Right kidney (tissue), 1 donor: Measurements from ENCODE around the gene CREB3L1.
"Not testable (repeated sequence)": the region's sequence is repeated elsewhere in the genome, so short reads cannot be mapped to it uniquely, and the experiment has no call there.

Experiments used
- DNase-seq: peaks from one replicate; pipeline ENCODE4 v3.0.0-alpha.2; 2016

CREB3L1 gene

DNA sequence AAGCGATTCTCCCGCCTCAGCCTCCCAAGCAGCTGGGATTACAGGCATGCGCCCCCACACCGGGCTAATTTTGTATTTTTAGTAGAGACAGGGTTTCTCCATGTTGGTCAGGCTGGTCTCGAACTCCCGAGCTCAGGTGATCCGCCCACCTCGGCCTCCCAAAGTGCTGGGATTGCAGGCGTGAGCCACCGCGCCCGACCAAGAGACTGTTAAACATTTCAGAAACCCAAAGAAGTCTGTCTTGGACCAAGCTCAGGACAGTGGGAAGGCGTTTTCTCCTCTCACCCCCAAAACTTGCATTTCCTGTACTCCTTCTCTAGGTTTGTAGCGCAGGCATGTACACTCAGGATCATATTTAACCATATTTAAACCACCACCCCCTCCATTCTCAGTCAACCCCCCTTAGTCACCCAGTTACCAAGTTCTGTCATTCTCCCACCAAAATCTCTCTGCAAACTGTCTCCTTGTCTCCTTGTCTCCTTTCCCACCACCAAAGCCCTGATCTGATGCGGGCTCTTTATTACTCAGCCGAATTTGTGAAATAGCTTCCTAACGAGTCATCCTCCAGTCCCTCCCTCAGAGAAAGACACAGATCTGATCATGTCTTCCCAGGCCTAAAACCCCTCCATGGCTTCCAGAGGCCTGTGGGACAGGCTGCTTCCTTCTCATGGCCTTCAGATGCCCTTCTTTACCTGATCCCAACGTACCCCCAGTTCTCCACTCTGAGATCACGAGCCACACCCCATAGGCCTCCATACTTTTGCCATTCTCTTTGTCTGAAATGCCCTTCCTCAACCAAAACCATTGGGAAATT lies 29.0 kb upstream of the CREB3L1 start:
- no peak for DNase-seq

DNA sequence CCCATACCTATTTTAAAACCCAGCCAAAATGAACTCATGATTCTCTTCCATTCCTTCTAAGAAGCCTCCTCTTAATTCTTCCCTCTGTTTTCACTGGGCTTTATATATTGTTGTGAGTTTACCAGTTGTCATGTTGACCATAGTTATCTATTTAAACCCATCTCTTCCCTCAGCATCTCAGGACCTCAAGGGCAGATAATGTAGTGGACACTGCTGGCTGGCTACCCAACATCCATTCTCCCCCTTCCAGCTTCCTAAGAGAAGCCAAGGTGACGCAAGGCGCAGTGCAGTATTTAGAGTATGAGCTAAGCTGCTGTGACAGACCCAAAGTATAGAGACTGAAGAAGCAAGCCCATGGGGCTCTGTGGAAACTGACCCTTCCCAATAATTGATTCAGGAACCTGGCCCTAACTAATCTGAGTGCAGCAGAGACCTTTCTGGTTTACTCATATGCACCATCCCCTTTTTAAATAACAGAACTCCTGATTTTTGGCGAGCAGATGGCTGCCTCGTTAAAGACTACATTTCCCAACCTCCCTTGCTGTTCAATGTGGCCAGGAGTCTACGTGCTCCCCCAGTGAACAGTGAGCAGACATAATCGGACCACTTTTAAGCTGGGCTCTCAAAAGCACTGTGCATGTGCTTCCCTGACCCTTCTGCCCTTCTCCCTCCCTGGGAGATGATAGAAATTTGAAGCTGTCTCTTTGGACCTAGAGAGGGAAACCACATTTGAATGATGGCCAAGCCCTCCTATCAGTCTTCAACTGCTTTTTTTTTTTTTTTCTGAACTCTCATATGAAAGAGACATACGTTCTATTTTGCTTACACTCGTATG lies 28.1 kb upstream of the CREB3L1 start:
- no peak for DNase-seq

DNA sequence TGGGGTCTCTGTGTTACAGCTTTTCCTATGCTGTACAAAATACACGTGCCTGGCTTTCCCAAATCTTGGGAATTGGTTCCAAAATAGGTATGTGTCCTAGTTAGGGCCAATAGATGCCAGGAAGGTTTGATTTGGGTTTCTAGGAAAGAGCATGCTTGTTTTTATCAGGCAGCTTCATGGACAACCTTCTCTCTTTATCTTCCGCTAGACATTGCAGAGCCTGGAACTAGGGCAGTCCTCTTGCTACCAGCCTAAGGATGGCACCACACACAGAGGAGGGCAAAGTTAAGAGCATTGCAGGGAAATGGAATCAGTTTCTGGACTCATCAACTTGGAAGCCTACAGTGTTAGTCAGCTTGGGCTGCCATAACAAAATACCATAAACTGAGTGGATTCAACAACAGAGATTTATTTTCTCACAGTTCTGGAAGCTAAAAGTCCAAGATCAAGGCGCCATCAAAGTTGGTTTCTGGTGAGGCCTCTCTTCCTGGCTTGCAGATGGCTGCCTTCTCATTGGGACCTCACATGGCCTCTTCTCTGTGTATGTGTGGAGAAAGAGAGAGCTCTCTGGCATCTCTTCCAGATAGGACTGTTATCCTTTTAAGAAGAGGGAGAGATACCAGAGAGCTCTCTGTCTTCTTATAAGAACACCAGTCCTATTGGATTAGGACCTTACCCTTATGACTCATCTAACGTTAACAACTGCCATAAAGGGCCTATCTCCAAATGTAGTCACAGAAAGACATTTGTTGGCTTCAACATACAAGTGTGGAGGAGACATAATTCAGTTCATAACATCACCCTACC lies 27.3 kb upstream of the CREB3L1 start:
- DNase-seq: no peak

DNA sequence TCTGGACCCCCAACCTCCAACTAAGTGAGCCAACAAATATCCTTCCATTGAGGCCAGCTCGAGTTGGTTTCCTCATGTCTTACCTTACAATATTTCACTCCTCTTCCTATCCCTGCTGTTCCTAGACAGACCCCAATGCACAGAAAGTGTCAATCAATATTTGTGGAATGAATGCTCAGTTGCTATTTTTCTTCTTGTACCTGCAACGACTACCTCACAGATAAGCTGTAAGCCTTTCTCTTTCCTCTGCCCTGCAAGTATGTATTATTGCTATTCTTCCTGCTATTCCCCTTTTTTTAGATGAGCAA lies 26.8 kb upstream of the CREB3L1 start:
- no peak for DNase-seq

DNA sequence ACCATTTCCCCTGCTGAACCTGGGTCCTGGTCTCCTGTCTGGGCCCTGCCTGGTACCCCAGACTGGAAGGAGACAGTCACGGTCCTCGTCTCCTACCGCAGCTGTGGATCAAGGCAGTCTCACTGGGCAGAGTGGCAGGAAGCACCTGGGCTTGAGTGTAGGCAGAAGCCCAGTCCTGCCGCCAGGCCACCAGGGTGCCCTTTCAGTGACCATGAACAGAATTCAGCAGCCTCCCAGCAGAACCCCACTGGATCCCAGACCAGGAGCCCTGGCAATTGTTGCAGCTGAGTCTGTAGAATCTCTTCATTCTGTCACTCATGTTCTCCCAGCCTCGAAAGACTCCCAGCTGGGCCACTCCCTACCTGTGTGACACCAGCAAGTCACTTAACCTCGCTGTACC lies 25.5 kb upstream of the CREB3L1 start:
- DNase-seq: no peak

DNA sequence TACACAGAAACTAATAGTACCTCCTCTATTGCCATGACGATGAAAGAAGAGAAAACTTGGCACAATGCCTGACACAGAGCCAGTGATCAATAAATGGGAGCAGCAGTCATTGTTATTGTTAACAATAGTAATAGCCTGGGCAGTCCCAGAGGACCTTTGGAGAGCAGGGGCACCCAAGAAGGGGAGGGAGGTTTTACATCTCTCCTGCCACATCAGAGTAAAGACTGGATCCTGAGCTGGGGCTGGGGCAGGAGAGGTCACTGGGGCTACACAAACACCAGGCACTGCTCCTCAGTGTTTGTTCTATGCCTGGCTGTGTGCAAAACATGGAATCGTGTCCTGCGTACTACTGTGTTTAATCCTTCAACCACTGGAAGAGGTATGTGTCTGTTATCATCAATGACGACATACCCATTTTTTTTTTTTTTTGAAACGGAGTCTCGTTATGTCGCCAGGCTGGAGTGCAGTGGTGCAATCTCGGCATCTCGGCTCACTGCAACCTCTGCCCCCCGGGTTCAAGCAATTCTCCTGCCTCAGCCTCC lies 25.0 kb upstream of the CREB3L1 start:
- DNase-seq: no peak

DNA sequence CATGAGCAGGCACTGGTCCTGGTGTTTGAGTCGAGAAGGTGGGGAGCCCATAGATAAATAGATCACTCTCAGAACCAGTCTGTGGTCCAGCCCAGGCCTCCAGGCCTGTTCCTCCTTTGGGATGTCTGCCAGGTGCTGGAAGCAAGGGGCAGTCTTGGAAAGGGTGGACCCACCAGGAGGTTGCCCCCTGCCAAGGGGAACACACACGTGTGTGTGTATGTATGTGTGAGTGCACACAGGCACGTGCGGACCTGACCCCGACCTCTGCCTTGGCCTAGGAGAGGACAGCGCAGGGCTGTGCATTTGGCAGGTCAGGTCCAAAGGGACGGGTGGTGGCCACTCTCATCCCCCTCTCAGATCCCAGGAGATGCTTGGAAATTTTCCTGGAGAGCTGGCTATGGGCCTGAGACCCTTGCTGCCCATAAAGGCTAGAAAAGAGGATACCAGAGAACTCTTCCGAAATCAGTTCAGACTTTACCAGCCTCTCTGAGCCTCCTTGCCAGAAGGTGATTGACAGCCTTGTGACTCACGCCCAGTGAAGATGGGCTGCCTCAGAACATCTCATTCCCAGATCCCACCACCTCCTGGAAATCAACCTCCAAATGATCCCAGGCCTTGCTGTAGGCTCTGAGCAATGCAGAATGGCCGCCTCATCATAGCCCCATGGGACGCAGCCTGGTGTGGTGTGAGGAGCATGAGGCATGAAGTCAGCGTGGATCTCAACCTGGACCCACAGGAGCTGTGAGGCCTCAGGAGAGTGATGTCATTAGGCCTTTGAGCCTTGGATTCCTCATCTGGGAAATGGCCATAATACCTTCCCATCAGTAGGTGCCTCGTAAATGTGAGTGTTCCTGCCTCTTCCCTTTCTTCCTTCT lies 24.0 kb upstream of the CREB3L1 start:
- DNase-seq: no peak

DNA sequence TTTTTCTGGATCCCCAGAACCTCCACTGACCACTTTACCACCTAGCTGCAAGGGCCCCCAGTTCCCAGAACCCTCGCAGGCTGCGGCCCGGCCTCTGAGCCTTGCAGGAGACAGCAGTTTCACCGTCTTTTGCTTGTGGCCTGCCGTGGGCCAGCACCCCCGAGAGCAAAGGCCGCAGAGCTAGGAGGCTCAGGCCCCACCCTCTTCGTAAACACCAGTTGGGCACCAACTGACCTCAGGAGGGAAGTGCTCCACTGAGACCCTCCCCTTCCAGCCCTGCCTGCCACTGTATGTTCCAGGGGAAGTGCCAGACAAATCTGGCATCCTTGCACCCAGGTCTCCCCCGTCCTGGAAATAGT lies 23.4 kb upstream of the CREB3L1 start:
- no peak for DNase-seq

DNA sequence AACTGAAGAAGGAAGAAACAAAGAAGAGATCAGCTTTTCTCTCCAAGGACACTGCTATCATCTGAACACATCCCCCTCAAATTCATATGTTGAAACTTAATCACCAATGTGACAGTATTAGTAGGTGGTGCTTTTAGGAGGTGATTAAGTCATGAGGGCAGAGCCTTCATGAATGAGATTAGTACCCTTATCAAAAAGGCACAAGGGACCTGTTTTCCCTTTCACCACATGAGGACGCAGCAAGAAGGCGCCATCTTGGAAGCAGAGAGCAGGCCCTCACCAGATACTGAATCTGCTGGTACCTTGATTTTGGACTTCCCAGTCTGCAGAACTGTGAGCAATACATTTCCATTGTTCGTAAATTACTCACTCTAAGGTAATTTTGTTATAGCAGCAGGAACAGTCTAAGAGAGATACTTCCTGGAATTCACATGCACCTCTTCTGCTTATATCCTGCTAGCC lies 20.9 kb upstream of the CREB3L1 start:
- DNase-seq: no peak

DNA sequence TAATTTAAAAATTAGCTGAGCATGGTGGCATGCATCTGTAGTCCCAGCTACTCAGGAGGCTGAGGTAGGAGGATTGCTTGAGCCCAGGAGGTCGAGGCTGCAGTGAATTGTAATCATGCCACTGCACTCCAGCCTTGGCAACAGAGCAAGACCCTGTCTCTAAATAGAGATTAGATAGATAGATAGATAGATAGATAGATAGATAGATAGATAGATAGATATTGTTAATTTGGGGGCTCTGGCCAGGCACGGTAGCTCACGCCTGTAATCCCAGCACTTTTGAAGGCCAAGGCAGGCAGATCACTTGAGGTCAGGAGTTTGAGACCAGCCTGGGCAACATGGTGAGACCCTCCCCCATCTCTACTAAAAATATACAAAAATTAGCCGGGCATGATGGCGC lies 18.1 kb upstream of the CREB3L1 start:
- DNase-seq: not testable (repeated sequence)

DNA sequence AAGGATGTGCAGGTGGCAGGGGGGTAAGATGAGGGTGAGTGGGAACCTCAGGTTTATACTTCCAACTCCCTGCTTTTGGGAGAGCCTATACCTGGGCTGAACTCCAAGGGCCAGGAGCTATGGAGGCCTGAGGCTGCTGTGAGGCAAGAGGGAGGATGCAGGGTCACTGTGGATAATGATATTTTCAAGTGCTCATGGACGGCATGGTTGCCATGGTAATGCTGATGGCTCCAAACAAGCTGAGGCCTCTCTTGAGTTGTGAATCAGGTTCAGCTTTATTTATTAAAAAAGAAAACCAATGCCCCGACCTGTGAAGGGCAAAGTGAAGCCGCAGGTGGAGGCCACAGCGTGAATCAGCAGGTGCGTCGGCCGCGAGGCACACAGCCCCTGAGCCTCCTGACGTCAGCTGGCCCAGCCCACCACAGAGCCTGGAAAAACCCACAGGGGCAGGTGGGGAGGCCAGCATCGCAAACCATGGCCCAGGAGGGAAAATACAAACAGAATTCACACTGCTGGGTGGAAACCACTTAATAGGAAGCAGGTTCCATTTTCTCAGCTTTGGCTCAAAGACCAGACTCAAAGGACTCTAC lies 17.4 kb upstream of the CREB3L1 start:
- DNase-seq: no peak

DNA sequence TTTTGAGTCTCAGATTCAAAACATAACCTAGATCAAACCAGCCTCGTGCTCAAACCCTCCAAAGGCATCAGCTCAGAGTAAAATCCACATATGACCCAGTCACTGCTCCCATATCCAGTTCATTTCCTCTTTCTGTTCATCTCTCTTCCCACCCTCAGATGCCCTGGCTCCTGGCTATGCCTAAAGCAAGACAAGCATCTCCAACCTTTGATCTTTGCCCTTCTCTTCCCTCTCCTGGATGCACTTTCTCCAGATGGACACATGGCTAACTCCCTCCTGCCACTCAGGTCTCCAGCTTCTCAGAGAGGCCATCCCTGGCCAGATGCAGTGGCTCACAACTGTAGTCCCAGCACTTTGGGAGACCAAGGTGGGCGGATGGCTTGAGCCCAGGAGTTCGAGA lies 14.3 kb upstream of the CREB3L1 start:
- DNase-seq: no peak

DNA sequence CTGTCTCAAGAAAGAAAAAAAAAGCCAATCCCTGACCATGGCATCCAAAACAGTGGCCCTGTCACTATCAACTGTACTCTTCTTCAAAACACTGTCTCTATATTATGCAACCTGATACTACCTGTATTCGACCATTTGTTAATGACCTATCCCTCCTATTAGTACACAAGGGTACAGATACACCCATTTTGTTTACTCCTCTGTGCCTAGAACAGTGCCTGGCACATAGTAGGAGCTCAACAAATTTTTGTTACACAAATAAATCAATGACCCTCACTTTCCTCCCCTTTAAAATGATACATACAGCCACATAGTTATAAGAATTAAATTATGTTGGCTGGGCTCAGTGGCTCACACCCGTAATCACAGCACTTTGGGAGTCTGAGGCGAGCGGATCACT lies 13.4 kb upstream of the CREB3L1 start:
- DNase-seq: no peak

DNA sequence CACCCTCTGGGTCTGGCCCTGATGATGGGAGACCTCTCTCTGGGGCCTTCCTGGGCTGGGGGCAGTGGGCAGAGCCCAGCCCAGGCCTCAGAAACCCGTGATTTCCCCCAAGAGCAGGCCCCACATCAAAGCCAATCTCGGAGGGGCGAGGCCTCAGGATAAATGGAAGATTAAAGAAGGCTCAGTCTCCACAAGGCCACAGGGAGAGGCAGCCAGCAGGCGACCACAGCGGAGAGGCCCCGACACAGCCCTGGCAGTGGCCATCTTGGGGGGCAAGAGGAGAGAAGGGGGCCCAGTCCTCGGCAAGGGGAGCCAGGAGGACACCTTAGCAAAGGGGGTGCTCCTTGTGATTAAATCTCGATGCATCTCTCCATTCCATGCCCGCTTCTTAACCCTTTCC lies 12.5 kb upstream of the CREB3L1 start:
- no peak for DNase-seq

DNA sequence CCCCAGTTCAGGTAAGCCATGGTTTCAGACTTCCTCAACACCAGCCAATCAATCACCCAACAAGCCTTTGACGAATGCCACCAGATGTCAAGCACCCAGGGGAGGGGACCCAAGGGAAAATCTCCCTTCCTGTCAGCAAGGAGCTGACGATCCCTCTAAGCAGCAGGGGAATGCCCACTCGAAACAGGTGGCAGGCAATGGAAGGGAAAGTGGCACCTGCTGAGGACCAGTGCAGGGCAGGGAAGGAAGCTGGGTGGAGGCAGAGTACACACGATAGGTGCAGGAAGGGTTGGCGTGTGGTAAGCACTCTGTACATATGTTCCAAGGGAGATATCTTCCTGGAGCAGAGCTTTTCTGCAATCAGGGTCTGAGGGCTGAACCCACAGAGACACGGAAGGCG lies 11.7 kb upstream of the CREB3L1 start:
- DNase-seq: no peak

DNA sequence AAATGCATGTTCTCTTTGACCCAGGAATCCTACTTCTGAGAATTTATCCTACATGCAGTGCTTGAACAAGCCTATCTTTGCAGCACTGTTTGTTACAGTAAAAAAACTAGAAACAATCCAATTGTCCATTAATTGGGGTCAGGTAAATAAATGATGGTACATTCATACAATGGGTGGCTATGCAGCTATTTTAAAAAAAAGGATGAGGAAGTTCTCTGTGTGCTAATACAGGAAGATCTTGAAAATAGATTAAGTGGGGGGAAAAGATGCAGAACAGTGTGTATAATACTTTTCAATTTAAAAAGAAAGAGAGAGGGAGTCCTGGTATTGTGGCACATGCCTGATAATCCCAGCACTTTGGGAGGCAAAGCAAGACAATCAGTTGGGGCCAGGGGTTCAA lies 9.5 kb upstream of the CREB3L1 start:
- DNase-seq: no peak

DNA sequence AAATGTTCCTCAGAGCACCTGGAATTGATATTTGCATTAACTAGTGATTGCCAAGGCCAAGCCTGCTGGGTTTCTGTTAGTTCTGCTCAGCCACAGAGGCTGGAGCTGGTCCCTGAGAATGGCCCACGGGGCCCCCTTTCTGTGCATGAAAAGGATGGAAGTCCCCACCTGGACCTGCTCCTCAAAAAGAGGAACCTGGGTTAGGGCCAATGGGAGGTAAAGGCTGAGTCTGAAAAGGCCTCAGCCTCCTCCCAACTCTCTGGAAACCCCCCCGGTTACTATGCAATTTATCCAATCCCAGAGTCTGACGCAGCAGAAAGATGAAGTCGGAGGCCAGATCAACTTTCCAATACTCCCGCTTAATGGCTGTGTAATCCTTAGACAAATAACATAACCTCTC lies 6.8 kb upstream of the CREB3L1 start:
- no peak for DNase-seq

DNA sequence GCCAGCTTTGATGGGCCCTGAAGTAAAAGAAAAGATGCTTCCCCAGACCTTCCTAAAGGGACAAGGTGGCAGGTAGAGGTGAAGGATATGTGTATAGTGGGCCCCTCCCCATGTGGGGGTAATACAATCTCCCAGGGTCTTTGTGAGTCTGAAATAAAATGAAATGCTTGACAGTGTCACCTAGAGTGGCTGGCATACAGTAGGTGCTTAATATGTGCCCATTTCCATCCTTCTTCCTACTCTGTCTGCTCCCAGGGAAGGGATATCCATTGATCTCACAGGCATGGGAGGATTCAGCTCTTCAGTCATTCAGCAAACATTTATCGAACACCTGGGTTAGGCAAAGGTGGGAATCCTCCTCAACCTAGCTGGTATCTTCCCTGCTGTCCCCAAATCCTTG lies 6.1 kb upstream of the CREB3L1 start:
- no peak for DNase-seq

DNA sequence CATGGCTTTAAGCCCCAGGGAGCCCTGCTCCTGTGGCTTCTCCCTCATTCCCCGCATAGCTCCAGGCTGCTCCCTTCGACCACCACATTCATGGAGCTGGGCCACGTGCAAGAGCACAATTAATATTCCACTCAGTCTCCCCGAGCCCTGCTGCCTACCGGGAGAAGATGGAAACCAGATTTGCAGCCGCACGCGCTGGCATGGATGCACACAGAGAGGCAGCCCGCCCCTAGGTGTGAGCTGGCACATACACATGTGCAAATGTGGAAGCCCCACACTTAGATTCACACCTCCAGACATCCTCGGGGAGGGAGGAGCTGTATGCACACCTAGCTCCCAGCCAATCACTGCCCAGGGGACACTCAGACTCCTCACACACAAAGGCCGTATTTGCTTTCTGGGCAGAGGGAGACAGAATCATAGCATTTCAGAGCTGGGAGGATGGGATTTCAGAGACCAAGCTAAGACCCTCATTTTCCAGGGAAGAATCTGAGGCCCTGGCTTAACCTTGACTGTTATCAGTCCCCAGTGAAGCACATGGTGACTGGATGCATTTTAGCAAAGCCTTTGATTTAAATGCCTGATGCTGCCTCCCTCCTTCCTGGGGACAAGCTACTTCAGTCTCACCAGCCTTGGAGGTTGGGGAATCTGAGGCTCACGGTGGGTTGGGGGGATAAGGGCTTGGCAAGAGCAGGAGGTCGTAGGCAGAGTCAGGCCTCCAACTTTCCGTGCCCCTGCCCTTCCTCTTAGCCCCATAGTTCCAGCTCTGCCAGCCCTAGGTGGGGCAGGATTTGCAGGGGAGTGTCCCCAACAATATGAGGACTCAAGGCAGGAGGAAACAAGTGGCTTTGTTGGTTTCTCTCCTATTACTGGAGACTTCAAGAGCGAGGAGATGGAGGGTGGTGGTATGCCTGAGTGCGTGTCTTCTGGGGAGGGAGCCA lies 5.3 kb upstream of the CREB3L1 start:
- DNase-seq: no peak

DNA sequence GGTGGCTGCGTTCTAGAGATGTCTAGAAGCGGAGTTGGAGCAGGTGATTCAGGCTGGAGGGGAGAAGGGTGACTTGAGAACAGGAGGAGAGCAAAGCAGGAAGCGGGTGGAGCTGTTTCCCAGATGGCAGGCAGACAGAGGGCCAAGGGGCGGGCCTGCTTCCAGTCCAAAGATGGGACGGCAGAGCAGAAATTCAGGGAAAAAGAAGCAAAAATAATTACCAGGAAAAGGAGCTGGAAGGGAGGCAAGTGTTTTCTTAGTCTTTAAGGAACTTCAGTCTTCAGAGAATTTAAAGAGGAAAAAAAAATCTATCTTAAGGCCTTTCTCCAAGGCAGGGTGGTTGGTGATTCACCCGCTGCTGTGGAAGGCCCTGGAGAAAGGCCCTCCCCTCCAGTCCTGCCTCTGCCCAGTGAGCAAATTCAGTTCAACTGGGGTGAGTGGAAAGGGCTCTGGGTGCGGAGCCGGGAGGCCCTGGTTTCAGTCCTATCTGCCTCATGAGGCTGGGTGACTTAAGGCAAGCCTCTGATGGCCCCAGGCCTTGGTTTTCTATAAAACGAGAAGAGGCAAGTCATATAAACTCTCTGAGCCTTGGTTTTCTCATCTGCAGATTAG lies 4.5 kb upstream of the CREB3L1 start:
- no peak for DNase-seq
